Erythroblast (primary cell): ENCODE data around the gene QSOX1.
"Not testable (repeated sequence)": the region's sequence is repeated elsewhere in the genome, so short reads cannot be mapped to it uniquely, and the experiment has no call there.

Experiments
- DNase-seq, 2 experiments: peaks; one replicate each; lab custom pipeline; 2025; lab: John Stamatoyannopoulos, UW
- GATA1 ChIP-seq: IDR thresholded peaks from 2 replicates; pipeline ENCODE4 v1.6.1; 2011; ENCODE audit warnings: low read depth, mild to moderate bottlenecking, control low read depth, low read length, moderate library complexity
- POLR2A ChIP-seq: IDR thresholded peaks from 2 replicates; pipeline ENCODE4 v1.6.1; 2011; ENCODE audit warnings: mild to moderate bottlenecking, low read length

The QSOX1 gene

DNA sequence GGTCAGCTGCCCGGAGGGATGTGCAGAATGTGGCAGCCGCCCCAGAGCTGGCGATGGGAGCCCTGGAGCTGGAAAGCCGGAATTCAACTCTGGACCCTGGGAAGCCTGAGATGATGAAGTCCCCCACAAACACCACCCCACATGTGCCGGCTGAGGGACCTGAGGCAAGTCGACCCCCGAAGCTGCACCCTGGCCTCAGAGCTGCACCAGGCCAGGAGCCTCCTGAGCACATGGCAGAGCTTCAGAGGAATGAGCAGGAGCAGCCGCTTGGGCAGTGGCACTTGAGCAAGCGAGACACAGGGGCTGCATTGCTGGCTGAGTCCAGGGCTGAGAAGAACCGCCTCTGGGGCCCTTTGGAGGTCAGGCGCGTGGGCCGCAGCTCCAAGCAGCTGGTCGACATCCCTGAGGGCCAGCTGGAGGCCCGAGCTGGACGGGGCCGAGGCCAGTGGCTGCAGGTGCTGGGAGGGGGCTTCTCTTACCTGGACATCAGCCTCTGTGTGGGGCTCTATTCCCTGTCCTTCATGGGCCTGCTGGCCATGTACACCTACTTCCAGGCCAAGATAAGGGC is 41.9 kb downstream of the QSOX1 start:
- TF ChIP-seq POLR2A (no peak), GATA1 (no peak)
- no peak for DNase-seq

DNA sequence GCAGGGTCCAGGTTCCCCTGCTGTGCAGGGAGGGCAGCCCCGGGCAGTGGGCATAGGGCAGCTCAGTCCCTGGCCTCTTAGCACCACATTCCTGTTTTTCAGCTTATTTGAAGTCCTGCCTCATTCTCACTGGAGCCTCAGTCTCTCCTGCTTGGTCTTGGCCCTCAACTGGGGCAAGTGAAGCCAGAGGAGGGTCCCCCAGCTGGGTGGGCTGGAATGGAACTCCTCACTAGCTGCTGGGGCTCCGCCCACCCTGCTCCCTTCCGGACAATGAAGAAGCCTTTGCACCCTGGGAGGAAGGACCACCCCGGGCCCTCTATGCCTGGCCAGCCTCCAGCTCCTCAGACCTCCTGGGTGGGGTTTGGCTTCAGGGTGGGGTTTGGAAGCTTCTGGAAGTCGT is 42.6 kb downstream of the QSOX1 start:
- TF ChIP-seq GATA1 (no peak), POLR2A (no peak)
- no peak for DNase-seq

DNA sequence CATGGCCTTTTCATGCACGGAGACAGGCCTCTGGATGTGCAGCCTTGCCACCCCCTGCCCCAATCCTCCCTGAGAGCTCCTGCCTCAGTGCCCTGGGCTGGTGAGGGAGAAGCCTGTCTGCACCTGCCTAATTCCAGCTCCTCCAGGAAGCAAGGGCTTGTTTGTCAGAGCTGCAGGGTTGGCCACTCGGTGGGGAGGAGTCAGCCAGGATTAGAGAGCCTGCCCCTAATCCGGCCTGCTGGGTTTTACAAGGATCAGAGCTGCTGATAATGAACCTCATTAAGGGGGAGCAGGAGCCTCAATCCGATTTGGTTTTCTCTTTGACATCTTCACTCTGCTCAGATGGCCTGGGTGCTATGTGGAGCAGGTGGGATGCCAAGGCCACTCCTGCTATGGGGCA is 43.5 kb downstream of the QSOX1 start:
- TF ChIP-seq POLR2A (no peak), GATA1 (no peak)
- DNase-seq, result no peak

DNA sequence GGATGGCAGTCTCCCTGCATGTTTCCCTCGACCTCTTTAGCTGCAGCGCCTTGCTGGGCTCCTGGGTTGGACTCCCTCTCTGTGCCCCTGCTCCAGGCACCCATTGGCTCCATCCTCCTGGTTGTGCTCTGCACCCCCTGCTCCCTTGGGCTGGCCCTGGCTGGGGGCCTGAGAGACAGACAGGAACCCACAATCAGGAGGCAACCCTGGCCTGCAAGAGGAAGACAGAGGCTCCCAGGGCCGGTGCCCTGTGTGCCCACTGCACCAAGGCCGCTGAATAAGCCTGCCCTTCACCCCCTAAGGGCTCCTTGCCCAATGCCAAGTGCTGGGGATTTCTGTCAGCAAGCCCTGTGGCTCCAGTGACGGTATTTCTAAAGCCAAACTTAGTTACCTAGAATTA is 43.9 kb downstream of the QSOX1 start:
- no peak for DNase-seq
- TF ChIP-seq POLR2A (no peak), GATA1 (no peak)

DNA sequence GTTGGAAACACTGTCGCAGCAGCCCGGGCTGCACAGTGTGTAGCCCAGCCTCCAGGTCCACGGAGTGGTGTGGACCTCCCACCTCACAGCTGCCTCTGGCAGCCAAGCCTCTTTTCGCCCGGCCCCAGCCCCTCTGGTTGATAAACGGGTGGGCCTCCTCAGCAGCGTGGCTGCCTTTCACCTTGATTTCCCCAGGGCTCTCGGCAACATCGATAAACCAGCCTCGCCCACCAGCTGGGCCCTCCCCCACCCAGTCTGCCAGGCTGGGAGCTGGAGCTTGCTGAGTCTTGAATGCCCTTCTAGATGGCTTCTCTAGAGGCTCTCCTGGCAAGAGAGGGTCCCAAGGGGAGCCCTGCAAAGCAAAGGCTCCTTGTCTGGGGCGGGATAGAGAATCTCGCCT is 44.3 kb downstream of the QSOX1 start:
- TF ChIP-seq GATA1 (no peak), POLR2A (no peak)
- no peak for DNase-seq

DNA sequence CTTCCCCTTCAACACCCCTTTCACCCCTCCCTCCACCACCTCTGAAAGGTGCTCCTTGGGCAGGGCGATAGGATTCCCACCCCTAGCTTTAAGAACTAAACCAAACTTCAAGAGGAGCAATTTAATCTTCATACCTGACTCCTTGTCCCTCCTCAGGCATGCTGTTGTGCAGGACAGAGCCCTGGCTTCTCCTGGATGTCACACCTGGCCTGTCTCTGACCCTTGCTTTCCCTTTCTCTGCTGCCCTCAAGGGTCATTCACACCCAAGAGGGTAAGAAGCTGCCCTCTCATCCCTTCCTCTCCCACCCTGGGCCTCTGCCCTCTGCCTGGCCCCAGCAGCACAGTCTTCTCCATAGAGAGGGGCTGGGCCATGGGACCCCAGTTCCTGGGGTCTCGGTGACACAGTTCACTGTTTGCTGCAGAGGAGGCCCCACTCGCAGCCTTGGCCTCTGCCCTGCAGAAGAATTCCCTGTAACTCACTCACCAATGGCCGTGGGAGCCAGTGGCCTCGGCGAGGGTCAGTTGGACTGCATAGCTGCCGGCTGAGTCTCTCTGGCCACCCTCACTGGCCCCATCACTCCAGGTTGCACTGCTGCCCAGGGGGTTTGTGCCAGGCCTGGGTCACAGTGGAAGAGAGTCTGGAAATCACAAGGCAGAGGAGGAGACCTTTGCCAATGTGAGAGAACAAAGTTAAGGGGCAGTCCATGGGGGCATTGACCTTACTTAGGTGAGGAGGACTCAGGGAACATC is 47.0 kb downstream of the QSOX1 start:
- TF ChIP-seq POLR2A, result no peak
- no peak for TF ChIP-seq GATA1

DNA sequence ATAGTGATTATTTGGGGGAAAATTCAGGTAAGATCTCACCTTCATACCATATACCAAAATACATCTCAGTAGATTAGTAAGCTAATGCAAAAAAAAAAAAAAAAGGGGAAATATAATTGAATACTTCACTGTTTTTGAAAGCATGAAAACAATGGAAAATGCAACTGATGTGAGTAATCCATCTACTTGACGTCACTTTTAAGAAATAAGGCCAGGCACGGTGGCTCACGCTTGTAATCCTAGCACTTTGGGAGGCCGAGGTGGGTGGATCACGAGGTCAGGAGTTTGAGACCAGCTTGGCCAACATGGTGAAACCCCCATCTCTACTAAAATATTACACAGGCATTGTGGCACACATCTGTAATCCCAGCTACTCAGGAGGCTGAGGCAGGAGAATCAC is 47.9 kb downstream of the QSOX1 start:
- DNase-seq, result not testable (repeated sequence)

More for the DNA sequence above, 47.0 kb downstream of the QSOX1 start:
- DNase-seq, result no peak

DNA sequence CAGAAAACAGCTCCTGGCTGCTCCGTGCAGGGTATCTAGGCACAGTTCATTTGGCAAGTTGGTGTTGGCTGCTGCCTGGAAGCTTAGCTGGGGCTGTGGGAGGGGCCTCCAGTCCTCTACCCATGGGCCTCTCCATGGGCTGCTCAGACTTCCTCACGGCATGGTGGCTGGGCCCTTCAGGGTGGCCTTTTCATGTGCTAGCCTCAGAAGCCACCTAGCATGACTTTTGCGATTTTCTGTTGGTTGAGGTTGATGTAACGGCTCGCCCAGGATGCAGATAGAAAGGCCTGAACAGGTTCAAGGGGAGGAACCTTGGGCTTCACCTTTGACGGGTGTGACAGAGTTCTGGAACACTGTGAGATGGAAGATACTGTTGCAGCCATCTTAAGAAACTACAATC is 49.6 kb downstream of the QSOX1 start:
- DNase-seq, result no peak
- no peak for TF ChIP-seq POLR2A
- no peak for TF ChIP-seq GATA1

DNA sequence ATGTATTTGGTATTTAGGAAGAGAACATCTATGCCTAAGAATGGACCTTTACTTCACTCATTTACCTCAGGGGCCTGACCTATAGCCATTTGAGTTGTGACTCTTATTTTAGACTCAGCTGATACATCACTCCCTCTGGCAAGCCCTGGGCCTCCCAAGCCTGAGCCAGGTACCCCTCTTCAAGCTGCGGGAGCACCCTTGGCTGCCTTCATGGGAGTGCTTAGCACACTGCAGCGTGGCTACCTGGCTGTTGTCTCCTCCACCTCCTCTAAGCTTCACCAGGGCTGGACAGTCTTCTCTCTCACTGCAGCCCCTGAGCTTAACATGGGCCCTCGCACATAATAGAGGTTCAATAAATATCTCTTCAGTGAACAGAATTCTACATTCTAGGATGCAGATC is 51.9 kb downstream of the QSOX1 start:
- TF ChIP-seq POLR2A (no peak), GATA1 (no peak)
- DNase-seq, result no peak

DNA sequence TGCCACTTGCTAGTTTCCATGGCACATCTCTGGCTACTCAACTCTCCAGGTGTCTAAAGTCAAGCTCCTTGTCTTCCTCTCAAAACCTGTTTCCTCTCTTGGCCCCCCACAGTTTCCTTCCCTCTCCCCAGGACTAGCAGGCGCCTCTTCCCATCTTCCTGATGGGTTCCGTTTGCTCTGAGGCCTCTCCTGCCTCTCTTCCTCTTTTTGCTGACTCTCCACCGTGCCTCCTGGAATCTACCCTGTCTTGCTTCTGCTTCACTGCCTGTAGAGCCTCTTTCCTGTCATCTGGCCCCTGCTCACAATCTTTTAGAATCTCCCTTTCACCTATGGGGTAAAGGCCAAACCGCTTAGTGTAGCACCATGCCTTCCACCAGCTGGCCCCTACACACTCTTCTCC is 53.6 kb downstream of the QSOX1 start:
- DNase-seq, result no peak
- TF ChIP-seq POLR2A, result no peak
- TF ChIP-seq GATA1, result no peak

DNA sequence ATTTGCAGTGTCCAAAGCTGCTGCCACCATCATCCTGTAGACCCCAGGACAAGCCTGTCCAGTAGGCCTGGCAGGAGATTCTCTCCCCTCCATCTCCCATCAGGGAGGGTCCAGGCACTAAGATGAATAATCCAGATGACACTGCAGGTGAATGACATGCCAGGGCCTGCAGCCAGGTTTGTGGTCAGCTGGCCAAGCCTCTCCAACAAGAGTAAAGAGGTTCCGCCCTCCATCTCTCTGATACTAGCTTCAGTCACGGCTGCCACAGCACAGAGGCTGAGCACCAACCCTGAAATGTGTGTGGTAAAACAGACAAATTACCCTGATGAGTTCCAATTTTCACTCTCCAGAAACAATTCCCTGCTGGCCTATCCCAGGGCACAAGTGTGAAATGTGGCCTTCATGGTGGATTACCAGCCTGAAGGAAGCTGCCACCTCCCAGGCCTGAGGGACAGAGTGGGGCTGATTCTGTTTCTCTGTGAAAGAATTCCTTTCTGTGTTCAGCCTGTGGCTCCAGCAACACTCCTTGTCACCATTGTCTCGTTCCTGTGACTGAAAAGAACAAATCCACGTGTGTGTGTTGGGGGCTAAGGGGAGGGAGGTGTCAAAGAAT is 55.4 kb downstream of the QSOX1 start:
- TF ChIP-seq GATA1 (no peak), POLR2A (no peak)
- DNase-seq, result no peak

DNA sequence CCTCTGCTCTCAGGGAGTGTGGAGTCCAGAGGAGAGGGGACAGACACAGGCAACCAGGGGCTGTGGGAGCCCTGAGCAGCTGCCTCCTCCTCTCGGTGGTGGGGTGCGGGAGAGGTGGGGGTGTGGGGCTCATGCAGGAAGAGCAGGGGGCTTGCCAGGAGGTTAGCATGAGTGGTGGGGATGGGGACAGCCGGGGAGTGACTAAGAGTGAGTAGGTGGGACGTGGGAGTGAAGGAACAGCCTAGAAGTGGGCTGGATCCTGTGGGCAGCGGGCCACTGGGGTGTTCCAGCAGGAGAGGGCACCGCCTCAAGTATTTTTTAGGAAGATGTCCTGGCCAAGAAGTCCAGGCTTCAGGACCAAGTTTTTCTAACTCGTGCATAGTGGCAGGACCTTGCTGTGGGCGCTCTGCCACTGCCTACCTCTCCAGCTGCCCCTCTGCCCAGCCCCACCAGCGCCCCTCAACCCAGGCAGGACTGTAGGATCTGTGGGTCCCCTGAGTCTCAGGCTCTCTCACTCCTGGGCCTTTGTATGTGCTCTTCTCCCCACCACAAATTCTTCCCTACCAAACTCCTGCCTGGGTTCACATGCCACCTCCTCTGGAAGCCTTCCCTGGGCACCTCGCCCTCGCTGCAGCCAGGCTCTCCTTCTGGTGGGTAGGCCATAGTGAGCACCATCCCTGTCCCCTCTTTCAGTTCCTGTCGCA is 56.6 kb downstream of the QSOX1 start:
- TF ChIP-seq GATA1 (no peak), POLR2A (no peak)
- no peak for DNase-seq

DNA sequence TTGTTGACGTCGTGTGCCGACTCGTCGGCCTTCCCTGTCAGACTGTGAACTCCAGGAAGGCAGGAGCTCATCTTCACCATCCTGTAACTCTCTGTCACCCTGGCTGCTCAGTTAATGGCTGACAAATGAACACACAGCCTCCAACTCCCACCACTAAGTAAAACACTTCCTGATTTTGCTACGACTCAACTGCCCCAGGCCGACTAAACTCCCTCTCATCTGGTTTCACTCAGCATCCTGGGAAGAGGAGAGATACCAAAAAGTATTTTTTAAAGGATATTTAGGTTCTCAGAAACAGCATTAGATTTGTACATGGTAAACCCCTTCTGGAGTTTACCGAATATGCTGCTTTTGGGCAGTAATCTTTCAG is 57.2 kb downstream of the QSOX1 start:
- DNase-seq, result no peak
- no peak for TF ChIP-seq POLR2A
